CD4-positive, alpha-beta T cell treated with Interleukin-15 for 1 hour (primary cell): ENCODE data around the gene THAP10.
"Not testable (repeated sequence)": the region's sequence is repeated elsewhere in the genome, so short reads cannot be mapped to it uniquely, and the experiment has no call there.

Experiments
- DNase-seq: peaks from one replicate; pipeline ENCODE4 v3.0.0-alpha.2; 2020

The THAP10 gene

DNA sequence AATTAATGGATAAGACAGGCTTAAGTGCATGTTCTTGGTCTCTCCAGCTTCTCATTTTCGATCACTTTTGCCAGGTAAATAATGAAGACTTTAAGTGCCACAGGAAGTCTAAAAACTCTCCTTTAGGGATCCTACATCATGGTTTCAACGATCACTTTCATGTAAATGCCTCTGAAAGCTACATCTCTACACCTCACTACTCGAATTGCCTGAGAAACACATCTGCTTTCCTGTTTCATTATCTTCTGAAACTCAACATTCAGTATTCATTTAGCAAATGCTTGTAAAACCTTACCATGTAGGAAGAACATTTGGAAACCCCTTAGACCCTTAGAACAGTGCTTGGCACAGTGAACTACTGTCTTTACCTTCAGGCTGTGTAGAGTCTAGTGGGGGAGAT, 16.2 kb downstream of the THAP10 start:
- DNase-seq: no peak

DNA sequence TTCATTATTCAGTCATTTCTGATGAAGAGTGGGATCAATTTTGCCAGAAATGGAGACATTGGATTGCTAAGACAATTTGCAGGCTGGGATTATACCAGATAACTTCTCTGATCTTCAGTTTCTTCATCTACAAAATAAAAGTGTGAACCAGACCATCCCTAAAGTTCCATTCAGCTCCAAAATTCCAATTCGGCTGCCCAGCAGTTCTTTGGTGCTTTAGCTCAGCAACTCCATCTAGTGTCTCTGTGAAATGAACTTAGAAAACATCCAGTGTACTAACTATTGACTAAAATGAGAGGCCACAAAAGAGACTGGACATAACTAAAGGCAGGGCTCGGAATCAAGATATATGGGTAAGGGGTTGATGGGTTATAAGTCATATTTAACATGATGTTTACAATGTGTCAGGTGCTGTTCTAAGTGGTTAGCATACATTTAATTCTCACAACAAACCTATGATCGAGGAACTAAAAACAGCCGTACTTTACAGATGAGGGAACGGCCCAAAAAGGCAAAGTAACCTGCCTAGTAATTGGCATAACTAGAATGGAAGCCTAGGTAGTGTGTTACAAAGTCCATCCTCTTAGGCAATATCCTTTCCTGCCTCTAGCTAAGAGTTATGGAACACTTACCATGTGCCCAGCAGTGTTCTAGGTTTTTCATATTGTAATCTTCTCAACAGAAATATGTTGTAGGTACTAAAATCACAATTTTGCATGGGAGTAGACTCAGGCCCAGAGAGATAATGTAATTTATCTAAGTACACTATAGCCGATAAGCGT, 17.0 kb downstream of the THAP10 start:
- DNase-seq: no peak

DNA sequence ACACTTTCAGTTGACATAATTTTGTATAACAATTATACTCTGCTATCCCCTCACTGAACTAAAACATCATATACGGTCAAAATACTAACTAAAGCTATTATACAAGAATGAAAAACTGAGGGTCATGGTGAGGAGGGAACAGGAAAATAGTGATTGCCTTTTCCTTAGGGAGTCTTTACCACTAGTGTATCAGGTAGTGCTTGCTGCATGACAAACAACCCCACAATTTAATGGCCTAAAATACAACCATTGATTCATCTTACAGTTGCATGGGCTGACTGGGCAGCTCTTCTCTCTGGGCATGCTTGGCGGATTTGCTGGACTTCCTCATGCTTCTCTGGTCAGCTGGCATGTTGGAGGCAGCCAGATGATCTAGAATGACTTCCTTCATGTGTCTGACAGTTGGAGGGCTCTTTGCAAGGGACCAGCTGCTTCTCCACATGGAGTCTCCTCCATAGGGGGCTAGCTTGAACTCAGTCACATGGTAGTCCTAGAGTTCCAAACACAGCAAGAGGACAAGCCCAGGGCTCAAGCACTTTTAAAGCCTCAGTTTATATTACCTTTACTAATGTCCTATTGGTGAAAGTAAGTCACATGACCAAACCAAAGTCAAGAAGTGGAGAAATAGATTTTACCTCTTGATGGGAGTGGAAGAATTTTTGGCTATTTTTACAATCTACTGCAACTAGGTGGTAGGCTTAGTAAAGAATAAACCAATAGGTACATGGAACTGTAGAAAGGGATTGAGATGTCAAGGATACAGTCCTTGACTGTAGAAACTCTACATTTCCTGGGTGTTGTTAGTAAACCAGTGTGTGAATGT, 18.8 kb downstream of the THAP10 start:
- DNase-seq: no peak

DNA sequence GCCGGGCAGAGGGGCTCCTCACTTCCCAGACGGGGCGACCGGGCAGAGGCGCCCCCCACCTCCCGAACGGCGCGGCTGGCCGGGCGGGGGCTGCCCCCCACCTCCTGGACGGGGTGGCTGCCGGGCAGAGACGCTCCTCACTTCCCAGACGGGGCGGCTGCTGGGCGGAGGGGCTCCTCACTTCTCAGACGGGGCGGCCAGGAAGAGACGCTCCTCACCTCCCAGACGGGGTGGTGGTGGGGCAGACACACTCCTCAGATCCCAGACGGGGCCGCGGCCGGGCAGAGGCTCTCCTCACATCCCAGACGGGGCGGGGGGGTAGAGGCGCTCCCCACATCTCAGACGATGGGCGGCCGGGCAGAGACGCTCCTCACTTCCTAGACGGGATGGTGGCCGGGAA, 20.7 kb downstream of the THAP10 start:
- not testable (repeated sequence) for DNase-seq

DNA sequence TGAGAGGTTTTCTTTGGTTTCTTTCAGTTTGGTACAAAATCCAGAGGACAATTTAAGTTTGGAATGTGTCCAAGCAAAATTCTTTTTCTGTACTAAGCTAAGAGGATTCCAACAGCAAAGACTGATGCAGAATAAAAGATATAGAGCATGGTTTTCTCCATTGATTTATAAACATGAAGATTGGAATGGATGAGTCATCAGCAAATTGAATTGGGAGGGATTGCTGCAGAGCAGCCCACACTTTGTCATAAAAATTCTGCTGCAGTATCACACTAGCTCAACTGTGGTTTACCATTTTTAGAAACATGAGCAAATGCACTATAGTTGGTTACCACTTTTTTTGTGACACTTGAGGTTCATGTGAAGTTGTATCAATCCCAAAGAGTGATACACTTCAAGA, 22.2 kb downstream of the THAP10 start:
- DNase-seq: no peak

DNA sequence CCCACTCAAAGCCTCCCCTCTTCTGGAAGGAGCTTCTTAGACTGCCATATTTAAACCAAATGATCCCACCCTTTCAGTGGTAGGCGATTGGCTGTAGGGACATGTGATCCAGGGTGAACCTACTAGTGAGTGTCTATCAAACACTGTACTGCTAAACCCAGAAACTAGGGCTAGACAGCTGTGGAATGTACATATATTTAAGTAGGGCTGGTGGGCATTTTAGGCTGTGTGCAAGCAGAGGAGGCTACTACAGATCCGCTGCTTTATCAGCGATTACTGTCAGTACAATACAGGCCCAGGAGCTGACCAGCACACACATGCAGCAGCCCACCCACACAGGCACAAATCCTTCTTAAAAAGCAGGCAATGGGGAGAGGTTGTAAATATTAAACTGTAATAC, 22.9 kb downstream of the THAP10 start:
- DNase-seq: no peak

DNA sequence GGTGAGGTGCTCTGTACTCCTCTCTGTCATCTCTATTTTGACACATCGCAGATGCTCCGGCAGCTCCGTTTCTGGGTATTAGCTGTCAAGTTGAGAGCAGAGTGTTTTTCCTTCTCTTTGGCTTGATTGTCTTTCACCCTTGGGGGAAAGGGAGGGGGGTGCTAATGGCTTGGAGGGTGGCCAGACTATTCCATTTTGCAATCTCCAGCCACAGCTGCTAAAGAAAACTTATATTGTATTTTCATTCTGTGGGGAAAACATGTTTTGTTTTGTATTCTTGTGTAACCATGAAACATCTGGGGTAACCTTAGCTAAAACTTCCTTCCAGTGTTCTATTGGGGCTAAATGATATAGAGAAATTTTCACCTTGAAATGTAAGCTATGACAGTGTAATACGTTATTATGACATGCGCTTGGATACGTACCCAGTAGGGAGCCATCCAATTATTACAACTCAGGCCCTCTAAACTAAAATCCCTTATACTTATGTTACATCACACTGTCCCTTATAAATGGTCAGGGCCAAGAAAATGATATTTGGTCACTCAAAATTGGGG, 24.2 kb downstream of the THAP10 start:
- DNase-seq: no peak

DNA sequence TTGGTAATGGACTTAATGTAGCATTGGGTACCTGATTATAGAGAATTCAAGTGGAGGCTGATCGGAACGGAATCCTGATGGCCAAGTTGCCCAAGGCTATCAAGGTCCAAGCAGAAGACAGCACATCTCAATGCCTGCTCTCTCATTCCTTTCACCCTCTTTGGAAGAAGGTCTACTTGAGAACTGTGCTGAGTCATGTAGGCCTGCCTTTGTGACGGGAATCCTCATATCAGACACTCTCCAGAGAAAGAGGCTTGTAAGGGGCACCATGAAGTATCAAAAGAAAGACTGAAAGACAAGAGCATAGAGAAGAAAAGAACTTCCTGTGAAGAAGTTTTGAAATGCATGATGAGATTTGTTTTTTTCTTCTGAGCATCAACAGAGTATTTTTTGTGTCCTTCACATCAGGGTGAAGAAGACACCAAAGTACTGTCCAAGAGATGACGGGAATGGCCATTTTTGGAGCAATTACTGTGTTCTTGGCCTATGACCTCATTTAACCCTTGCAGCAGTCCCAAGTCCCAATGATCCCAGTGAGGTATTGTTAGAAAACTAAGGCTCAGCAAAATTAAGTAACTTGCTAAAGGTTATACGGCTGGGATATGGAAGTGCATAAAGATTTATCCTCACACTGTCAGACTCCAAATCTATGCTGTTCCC, 25.1 kb downstream of the THAP10 start:
- no peak for DNase-seq

DNA sequence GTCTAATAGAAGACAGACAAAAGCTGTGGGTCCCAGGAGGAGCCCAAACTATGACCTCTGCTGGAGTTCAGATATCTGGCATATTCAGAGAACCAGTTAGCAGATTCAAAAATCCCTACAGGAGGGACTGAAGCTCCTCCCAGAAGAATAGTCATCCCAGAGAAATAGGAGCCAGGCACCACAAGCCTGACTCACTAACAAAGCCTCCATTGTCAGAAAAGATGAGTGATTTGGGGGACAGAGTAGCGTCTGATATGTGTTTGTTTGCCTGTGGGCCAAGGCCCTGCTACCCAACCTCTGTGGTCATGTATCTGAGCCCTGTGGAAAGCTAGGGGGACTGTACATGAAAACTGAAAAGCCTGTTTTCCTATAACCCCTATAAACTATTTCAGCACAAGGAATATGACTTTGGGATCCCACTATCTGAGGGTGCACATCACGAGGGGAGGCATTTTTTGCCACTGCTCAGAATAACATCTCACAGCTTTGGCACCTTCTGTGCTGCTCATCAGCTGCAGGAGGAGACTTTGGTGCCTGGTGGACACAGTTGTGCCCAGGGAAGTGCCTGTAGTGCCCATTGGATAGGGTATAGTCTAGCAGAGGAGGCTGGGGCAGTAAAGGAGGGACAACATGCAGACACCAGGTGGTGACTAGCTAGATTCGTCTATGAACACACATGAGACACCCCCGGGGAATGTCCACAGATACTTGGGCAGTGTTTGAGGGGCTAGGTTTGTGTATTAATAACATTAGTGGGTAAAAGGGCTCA, 28.6 kb downstream of the THAP10 start:
- DNase-seq: no peak

DNA sequence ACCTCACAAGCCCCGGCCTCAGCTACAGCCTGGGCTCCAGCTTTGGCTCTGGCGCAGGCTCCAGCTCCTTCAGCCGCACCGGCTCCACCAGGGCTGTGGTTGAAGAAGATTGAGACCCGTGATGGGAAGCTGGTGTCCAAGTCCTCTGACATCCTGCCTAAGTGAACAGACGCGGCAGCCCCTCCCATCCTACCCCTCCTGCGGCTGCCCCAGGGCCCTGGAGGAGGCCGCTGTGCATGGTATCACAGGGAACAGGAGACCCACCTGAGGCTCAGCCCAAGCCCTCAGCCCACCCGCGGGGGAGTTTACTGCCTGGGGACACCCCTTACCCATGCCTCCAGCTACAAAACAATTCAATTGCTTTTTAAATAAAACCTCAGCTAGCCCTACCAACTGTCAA, 32.2 kb downstream of the THAP10 start:
- DNase-seq: no peak

DNA sequence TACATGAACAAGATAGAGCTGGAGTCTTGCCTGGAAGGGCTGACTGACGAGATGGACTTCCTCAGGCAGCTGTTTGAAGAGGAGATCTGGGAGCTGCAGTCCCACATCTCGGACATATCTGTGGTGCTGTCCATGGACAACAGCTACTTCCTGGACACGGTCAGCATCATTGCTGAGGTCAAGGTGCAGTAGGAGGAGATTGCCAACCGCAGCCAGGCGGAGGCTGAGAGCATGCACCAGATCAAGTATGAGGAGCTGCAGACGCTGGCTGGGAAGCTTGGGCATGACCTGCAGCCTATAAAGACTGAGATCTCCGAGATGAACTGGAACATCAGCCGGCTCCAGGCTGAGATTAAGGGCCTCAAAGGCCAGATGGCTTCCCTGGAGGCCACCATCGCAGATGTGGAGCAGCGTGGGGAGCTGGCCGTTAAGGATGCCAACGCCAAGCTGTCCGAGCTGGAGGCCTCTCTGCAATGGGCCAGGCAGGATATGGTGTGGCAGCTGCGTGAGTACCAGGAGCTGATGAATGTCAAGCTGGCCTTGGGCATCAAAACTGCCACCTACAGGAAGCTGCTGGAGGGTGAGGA, 32.8 kb downstream of the THAP10 start:
- no peak for DNase-seq

DNA sequence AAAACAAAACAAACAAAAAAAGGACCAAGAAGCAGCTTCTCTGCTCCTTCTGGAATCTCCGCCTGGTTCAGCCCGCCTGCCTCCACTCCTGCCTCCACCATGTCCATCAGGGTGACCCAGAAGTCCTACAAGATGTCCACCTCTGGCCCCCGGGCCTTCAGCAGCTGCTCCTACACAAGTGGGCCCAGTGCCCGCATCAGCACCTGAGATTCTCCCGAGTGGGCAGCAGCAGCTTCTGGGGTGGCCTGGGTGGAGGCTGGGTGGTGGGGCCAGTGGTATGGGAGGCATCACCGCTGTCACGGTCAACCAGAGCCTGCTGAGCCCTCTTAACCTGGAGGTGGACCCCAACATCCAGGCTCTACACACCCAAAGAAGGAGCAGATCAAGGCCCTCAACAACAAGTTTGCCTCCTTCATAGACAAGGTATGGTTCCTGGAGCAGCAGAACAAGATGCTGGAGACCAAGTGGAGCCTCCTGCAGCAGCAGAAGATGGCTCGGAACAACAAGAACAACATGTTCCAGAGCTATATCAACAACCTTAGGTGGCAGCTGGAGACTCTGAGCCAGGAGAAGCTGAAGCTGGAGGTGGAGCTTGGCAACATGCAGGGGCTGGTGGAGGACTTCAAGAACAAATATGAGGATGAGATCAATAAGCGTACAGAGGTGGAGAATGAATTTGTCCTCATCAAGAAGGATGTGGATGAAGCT, 33.5 kb downstream of the THAP10 start:
- DNase-seq: not testable (repeated sequence)

DNA sequence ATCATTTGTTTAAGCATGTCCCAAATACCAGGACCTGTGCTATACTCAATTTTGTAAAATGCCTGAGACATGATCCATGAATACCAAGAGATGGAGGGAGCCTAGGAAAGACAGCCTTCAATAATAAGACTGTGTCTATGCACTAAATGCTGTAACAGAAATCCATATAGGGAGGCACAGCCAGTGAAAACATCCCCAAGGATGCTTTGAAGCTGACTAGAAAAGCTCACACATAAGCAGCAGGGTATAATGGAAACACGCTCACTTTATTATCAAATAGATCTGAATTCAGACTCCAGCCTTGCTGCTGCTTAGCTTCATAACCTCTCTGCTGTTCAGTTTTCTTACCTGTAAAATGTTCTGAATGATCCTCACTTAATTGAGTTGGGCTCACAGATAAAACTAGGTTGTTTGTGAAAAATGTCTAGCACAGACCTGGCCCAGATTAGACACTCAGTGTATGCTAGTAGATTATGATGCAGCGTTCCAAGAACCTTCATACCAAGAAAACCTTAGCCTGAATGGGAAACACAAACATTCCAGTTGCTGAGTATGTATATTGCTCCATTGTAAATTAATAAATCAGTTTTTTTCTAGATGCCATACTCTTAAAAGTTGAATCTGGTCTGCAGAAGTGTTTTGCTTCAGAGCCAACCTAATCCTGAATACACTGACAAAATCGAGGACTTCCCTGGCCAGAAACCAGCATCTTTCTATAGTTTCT, 34.5 kb downstream of the THAP10 start:
- no peak for DNase-seq

DNA sequence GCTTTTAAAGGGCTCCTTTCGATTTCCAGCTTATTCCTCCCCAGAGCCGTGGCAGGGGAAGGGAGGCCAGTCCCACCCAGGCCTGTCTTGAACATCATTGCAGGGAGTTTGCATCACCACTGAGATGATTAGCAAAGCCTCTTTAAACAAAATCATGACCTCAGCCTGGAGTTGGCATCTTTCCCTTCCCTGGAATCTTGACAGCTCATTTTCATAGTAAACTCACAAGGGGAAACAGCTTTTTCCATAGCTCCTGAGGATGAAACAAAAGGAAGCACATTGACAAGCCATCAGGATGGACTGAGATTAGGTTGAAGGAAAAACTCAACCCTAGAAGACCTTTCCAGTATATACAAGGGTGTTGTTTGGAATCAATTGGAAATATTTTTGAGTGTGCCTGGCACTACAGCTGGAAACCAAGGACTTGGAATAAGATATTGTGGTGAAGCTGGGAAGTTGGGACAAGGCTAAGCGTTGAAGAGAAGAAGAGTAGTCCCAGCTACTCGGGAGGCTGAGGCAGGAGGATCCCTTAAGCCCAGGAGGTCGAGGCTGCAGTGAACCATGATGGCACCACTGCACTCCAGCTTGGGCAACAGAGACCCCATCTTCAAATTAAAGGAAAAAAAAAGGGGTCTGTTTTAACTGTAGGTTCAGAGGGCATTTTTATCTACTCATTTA, 35.2 kb downstream of the THAP10 start:
- no peak for DNase-seq

DNA sequence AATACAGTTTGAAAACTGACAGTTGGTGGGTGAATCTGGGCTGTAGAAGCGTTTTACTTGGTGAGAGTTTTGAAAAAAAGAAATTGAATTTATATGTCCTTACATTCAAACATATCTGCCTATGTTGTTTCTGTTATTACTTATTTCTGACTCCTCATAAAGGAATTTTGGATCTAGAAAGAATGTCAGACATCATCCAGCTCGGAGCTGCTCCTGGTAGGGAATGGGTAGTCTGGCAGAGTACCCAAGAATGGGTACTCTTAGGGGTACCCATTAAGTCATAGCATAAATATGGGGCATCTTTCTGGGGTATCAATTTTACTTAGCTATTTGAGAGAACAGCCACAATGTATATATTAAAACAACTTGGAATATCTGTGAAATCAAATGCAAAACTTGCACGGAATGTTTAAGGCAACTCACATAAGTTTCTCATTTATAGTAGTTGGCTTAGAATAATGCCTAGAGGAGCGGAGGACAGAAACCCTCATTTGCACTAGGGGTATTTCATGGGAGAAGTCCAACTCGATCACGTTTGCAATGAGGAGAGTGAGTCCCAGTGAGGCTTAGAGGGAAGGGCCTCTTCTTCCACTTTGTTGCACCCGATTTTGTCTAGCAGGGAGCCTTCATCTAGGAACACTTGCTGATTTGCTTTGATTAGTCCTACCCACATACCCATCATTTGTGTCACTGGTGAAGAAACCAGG, 35.9 kb downstream of the THAP10 start:
- DNase-seq: no peak

DNA sequence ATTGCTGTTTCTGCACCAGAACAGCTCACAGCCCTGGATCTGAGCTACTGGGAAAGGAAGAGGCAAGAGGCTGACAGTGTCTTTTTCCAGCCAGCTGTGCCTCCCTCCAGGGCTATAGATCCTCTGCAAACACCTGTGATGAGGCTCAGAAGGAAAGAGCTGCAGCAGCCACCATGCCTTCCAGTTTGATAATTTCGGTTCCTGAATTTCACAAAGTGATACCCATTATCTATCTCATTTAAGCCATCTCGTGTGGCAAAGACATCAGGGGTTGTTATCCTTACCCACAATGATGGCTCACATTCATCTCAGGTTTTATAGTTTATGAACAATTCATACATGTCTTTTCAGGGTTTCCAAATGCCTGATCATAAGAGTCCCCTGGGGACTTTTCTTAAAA, 36.5 kb downstream of the THAP10 start:
- DNase-seq: no peak

DNA sequence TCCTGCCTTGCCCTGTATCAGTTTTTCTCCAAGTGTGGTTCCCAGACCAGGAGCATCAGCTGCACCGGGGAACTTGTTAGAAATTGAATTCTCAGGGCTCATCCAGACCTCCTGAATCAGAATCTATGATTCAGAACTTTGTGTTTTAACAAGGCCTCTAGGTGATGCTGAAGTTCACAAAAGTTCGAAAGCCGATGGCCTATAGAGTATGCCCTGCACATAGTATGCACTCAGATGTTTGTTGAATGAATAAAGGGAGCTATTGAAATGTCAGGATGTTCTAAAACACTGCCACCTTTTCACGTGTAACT, 37.6 kb downstream of the THAP10 start:
- no peak for DNase-seq

DNA sequence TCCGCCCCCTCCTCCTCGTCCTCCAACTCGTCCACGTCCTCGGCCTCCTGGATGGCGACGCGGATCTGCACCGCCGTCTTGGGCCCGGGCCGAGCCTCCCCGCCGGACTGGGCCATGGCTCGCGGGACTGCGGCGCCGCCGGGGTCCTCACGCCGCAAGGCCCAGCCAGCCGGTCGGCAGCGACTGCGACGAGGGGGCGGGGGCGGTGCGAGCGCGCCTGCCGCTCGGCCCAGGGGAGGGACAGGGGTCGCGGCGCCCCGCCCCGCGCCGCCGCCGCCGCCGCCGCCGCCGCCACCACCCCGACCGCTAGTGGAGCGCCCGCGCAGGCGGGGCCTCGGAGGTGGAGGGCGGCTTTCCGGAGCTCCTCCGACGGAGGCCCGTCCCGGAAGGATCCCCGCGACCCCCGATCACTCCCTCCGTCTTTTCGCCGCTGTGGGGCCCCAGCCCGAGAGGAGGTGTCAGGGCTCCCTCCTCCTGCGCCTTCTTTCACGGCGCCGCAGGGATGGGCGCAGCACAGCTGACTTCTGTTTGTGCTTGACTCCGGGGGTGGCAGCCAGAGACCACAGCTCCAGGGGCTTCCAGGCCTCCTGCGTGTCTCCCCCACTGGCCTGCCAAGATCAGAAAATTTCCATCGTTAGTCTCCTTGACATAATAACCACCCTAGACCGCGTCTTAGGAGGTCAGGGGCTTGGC, 38.1 kb downstream of the THAP10 start, which contains the start of gene LARP6:
TSS of gene LARP6 (minus strand) at position 185 of the 693 bp plus-strand sequence. CDS start at position 116, 69 bp downstream.
- no peak for DNase-seq
